Stimulated activated CD8-positive, alpha-beta memory T cell treated with anti-CD3 and anti-CD28 coated beads, Interleukin-4, amount 100 ng/mL, for 24 hours (primary cell): ENCODE data around the gene HEMGN.

Experiments used
- DNase-seq: peaks from one replicate; pipeline ENCODE4 v3.0.0-alpha.2; 2020; ENCODE audit warnings: low read depth

The HEMGN gene

DNA sequence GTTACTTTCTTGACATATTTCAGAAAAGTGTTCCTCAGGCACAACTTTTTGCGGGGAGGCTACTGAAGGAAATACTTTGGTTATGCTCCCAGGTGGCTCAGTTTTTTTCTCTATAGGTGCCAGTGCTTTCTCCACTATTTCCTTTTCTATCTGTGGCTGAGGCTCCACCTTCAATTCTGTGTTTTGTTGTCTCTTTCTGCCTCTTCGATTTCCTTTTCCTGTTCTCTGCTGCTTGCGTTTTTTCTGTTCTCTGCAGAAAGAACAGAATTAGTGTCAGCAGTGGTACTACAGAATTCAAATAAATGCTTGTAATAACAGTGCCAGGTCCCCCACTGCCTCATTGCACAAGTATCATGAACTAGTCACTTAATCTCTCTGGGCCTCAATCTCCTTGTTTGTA, 7.0 kb downstream of the HEMGN start:
- no peak for DNase-seq

DNA sequence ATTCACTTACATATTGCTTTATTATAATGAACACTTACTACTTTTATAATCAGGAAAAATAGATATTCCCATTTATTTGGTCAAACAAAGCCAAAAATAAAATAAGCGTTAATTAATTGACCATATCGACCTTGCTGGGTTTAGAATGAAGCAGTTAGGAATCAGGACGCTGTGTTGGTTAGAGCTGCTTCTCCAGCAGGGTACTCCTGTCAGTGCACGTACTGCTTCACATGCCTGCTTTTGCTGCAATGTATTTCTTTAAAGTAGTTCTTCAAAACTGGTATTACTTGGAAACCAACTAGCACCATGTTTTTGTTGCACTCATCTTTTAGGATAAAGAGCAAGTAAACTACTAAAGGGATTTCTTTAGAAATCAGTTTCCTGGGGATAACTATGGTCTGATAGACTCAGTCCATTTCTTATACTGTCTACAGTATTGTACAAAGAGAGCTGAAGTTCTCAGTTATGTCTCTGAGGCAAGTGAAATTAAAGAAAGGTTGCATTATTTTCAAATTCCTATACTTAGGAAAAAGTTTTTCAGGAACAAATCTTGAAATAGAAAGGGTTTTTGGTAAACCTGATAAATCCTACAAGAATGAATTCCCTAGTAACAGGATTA, 8.9 kb downstream of the HEMGN start:
- DNase-seq = no peak

DNA sequence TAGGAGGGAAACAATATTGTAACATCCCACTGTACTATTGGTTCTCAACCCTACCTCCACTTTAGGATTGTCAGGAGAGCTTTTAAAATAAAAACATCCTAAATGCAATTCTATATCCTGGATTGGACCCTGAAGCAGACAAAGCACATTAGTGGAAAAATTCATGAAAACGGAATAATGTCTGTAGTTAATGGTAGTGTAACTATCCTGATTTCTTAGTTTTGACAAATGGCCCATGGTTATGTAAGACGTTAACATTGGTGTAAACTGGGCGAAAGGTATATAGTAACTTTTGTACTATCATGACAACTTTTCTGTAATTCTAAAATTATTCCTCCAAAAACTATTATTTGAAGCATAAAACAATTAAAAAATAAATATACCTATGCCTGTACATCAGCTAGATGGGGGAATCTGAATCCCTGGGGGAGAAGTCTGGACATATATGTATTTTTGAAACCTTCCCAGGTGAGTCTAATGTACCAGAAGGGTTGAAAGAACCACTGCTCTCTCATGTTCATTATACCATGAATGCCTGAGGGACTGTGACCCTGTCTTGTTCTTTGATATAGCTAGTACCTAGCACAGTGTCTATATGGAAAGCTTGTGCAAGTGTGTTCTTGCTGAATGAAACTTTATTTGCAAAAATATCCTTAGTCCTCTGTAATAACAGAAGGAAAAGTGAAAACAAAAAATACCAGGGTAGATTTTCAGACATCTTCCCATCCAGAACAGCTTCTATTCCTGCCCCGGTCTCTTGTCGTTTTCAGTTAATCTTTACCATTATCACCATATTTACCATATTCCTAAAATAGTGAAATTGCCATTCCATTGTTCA, 12.3 kb downstream of the HEMGN start:
- DNase-seq = no peak

DNA sequence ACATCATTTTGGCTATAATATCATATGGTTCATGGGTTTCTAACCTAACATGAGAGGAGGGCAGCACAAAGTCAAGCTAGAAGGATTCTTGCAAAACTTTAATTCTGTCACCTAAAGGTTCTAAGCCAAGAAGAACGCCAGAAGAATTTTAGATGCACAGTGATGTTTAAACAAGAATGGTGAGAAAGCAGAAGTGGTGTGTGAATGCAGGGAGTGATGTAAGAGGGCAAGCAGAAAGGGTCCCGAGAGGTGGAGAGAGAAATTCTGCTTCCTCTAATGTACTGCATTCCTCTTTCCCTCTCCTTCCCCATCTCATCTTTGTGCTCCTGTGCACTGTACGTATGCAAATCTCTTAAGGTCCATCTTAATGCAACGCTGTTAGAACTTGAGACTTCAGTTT, 13.6 kb downstream of the HEMGN start:
- no peak for DNase-seq

DNA sequence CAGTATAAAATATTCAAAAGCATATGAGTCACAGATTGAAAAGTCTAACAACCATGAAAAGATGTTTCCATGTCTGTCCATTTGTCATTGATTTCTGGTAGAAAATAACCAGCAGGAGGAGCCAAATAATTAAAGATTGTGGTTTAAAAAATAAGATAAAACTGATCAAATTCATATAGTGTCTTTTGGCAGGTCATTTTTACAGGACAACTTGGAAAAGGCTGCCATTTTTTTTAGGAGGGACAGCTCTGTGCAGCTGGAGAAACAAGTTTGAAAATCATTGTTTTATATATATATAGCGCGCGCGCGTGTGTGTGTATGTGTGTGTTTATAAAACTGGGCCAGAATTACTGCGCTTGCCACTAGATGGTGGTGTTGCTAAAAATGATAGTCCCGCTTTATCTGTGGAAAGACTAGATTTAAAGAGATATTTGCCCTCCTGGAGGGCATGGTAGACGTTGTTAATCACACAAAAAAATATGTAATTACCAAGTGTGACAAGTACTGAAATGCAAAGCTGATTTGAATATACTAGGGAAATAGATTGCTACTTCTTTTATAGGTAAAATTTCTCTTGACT, 14.4 kb downstream of the HEMGN start:
- peak; percentile 54 for DNase-seq

DNA sequence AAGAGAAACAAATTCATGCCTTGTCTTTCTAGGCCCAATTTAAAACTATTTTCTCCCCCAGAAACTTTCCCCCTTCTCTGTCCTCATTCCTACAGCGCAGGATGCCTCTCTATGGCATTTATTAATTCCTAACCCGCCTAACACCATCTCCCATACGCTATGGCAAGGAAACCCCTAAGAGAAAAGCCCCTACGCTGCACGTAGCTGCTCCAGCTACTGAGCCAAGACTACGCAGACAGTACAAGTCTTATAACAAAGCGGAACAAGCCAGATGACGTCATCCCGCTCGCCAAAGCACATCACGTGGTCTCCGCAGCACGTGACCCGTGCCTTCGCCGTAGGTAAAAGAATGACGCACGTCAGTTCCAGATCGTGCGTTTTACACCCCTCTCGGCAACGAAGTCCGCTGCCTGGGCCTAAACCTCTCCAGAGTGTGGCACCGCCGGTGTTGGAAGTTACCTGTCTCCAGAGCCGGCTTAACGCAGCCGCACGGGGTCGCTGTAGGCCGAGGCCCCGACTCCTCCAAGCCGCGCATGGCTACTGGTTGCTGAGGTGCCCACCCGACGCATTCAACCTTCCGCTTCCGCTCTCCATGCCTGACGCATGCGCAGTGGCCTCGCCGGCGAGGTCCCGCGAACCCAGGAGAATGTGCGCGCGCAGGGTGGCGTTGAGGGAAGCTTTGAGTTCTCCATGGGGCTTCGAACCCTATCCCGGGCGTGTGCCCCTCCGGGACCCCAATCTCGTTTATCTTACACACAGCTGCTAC, 15.8 kb downstream of the HEMGN start, which contains the start of gene TRMO:
Gene TRMO, minus strand, starts transcription at position 542 of the 766 bp plus-strand sequence. Its CDS starts 7 bp downstream, at position 535.
- DNase-seq = peak; percentile 99

DNA sequence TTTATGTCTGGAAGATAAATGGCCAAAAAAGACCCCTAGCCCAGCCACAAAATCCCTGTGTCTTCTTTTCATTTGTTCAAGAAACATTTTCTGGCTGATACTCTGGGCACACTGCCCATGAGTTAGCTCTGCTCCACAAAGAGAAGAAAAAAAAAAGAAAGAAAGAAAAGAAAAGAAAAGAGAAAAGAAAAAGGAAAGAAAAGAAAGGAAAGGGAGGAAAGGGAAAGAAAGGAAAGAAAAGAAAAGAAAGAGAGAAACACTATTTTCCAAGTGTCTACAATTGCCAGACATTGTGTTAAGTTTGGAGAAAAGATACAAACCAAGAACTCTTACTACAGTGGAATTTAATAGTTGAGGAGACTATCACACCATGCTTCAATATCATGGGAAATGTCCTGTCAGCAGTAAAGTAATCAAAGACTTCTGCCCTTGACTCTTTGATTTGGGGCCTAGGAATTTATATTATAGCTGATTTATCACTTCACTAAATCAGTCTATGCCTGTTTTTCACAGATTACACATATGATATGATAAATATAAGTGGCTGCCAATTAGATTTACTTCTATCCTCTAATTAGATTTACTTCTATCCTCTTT, 18.7 kb downstream of the HEMGN start:
- DNase-seq = no peak

DNA sequence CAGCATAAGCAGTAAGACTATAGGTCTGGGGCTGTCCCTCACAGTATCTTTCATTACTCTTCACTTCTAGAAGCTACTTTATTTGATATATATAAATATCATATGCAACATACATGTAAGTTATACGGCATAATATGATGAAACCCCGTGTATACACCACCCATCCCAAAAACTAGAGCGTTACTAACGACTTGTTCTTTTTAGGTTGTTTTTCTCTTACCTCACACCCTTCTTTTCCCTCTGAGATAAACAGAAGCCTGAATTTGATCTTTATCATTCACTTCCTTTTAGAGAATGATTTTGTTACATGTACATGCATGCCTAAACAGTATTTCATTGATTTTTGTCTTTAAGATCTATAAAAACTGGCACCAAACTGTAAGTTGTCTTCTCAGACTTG, 19.4 kb downstream of the HEMGN start:
- no peak for DNase-seq

DNA sequence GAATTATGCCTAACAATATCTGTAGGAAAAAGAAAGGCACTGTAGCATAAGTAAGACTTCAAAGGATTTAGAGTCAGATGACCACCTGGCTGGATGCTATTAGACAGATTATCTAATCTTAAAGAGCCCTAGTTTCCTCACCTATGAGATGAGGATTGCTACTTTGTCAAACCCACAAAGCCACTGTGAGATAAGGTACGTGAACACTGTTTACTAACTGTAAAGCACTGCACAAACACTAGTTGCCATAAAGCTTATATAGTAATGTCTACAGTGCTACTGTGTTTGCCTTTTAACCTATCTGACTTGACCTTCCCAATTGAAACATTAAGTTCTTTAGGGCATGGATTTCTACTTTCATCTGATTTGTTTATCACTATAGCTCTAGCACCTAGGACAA, 26.0 kb downstream of the HEMGN start:
- no peak for DNase-seq

DNA sequence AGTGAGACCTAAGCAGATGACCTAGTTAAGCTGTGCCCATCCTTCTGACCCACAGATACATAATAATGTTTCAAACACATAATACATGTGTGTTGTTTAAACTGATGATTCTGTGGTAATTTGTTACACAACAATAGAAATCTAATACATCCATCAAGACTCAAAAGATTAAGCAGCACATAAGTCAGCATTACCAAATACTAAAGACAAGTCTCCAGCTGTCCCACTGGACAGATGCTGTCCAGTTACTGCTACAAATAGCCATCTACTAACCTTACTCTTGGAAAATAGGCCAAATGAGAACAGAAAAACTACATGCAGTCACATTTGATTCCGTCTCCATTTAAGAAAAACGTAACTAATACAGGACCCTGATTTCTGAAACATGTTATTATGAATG, 26.4 kb downstream of the HEMGN start:
- DNase-seq = no peak

DNA sequence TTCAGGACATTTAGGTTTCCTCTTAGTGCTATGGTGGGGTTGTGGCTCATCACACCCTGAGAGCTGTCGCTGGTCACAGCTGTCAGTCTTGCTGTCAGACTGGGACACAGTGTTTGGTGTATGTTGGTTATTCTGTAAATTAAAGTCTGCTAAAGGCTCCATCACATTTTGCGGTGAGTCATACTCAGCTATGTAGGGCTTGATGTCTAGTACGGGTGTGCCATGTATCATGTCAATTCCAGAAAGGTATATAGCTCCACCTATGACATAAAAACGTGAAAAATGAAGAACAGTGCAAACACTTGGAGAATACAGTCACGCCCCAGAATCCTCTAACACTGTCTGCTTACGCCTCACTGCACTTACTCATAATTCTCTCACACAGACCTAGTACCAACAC, 27.6 kb downstream of the HEMGN start:
- no peak for DNase-seq

DNA sequence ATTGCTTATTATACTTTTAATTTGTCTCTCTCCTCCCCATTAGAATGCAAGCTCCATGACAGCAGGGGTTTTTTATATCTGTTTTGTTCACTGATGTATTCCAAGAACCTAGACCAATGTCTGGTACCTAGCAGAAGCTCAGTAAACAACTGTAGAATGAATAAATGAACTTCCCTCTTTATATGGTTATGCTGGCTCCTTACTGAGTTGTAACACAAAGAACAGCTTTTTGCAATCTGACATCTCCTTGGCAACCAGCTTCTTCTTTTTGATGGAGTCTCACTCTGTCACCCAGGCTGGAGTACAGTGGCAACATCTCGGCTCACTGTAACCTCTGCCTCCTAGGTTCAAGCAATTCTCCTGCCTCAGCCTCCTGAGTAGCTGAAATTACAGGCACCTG, 29.3 kb downstream of the HEMGN start:
- no peak for DNase-seq

DNA sequence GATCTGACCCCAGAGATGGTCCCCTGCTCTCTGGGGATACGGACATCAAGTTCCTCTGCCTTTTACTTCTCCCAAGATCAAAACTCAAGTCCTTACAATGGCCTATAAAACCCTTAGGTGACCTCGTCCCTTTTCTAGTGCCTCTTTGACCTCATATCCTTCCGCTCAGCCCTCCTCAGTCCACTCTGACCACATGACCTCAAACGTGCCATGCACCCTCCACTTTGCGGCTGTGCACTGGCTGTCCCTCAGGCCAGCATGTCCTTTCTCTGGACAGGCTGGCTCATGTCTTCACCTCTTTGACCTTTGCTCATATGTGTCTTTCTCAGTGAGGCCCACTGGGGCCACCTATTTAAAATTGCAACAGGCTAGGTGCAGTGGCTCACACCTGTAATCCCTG, 30.3 kb downstream of the HEMGN start:
- DNase-seq = no peak

DNA sequence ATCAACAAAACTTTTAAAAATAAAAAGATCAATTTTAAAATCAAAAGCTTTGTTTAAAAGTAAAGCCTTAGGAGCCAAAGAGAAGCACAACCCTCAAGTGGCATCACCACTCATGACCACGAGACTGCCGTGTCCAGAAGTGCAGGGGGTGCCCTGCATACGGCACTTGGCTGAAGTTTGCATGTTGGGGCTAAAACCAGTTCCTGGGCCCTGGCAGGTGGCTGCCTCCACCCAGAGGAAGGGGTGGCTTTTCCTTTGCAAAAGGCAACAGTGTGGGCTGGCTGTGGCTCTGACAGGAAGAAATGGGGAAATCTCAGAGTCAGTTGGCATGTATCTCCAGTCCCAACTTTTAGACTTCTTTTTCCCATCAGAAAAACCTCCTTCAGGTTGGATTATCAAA, 30.9 kb downstream of the HEMGN start:
- no peak for DNase-seq

DNA sequence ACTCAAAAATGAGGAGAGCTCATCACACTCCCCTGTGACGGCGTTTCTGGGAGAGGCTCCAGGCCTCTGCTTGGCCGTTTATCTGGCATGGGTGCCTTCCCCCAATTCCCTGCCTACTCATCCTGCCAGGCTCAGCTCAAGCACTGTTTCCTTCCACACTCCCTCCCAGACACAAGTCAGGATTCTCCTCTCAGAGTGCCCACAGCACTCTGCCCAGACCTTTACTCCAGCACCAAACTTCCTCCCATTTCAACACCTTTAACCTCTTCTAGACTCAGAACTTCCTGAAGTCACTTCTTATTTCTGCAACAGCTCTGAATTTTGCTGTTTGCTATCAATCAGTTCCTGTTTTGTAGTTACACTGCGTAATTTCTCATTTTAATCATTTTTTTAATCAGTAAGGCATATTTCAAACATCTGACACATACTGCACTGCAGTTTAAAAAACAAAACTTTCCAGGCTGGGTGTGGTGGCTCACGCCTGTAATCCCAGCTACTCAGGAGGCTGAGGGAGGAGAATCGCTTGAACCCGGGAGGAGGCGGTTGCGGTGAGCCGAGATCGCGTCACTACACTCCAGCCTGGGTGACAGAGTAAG, 31.6 kb downstream of the HEMGN start:
- DNase-seq = no peak

DNA sequence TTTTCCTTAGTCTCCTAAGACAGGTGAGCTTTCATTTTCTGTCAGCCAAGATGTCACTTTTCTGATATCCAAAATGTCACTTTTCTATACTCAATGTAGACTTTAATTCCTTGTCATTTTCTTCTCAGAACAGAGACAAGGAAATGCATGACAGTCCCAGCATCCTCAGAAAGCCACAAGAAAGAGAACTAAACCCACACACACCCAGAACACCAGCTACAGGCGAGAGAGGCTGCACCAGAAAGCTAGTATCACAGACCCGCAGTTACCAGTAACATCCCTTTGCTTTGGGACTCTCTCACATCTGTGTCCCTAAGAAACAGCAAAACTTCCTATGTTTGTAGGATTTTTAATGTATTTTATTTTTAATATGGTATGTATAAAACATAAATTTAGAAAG, 32.7 kb downstream of the HEMGN start:
- DNase-seq = no peak

DNA sequence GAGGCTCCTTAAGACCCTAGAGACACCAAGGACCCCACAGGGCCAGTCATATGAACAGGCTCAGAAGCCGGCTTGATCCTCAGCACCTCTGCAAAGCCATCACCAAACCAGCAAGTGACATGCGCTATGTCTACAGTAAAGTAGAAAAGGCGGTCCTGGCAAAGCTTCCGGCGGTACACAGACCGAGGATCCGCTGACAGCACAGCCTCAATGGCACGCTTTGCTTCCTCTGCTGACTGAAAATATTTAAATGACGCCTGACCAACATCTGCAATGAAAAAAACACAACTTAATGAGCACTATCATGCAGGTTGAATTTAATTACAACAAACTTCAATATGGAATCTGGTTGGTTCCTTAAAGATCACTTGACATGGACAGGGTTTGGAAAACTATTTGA, 33.2 kb downstream of the HEMGN start:
- no peak for DNase-seq

DNA sequence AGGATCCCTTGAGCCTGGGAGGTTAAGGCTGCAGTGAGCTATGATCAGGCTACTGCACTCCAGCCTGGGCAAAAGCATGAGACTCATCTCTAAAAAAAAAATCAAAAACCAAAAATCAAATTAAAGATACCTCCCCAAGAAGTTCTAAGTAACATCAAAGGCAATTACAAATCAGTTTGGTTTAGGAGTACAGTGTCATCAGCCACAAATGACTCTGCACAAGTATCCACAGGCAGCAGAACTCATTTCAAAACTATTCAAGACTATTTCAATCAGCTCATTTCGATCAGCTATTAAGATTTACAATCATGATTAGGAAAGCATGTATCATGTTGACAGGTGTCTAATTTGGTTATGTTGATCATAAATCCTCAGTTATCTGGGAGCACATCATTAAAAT, 34.8 kb downstream of the HEMGN start:
- DNase-seq = no peak

DNA sequence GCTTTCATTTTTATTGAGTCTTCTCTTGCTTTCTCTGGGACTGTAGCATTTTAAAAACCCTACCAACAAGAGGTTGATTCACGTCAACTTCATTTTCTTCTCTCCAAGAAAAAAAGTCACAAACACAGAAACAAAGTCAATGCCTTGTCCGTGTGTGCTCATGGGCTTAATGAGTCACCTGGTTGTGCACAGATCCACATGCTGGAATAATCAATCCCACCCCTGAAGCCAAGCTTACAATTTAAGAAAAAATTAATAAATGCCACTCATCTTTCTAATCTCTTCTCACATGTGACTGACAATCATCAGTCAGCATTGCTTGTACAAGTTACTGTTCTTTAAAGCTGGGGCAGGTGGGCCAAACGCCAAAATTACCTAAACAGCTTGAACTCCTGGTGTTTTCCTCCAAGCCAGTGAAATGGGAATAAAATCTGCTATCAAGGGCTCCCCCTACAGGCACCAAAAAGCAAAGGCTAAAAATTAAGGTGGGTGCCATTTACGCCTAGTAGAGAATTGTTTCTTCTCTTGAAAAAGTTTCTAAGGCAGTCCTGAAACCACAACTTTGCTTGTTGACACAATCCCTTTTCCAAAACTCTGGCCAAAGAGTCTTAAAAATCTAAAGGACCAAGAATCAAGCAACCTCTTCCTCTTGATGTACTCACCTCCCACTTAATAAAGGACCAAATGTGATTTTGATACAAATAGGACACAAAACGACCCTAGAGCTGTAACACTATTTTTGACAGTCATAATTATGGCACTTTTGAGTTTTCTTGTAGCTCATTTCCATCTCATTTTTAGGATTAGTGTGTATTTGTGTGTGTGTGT, 37.0 kb downstream of the HEMGN start:
- DNase-seq = no peak

DNA sequence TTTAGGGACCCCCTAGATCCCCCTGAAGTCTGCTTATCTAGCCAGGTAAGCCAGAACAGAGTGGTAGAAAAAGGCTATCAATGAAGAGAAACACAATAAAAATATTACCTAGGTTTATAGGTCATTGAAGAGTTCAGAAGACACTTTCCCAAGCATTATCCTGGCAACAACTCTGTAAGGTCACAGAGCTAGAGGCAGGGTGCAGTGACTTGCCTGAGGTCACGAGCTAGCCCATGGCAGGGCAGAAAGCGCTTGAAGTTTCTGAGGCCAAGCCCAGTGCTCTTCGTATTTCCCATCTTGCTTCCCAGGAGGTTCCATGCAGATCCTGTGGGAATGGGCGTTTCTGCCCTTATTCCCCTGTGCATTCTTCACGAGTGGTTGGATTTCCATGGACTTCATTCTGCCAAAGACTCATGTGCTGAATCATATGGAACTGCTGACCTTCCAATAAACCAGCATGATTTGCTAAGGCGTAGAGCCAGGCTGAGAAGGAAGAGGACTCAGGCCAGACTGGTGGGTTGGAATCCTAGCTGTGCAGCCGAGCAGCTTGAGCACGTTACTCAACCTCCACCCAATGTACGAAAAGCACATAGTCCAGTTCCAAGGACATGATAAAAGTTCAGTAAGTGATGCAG, 37.8 kb downstream of the HEMGN start:
- DNase-seq = no peak
